ENCODE data around the gene VTCN1. TPM values are rescaled to one million over a fixed set of nuclear protein-coding genes. Genes with fewer than 3 reads are reported as not detected.
"Not testable (repeated sequence)": the region's sequence is repeated elsewhere in the genome, so short reads cannot be mapped to it uniquely, and the experiment has no call there.

VTCN1 gene
- total RNA-seq, 2 donors from 2014 or later, result not detected

- peak; percentile 95 for ATAC-seq
- Mint-ChIP-seq H3K27ac (peak within 1 kb of the TSS; percentile 21 to 27), H3K36me3 (no peaks in the 10 kb centered on the region), H3K4me3 (peak within 1 kb of the TSS; percentile 83), H3K27me3 (peaks cover 0 to 8% of the 10 kb centered on the region in 2 donors), H3K9me3 (no peaks in the 10 kb centered on the region), H3K4me1 (ENCODE audit: low read depth in 2 of 2) (peaks cover 6% of the 10 kb centered on the region in 2 donors)
- peak; percentile 94 for DNase-seq (ENCODE audit: low spot score)
These were observed 89.0 kb downstream of the VTCN1 start, which contains the start of gene TRIM45 for GRCh38 chr1:117121589-117122329. TSS of gene TRIM45 (minus strand) at chr1:117121749. CDS start at chr1:117121201, 548 bp downstream.

- Mint-ChIP-seq H3K9me3 (no peaks in the 10 kb centered on the region), H3K4me1 (ENCODE audit: low read depth in 2 of 2) (peaks cover 6% of the 10 kb centered on the region in 2 donors), H3K27ac (peak overlapping the region; percentile 9 to 27), H3K27me3 (peaks cover 0 to 6% of the 10 kb centered on the region in 2 donors), H3K4me3 (peak overlapping the region; percentile 83), H3K36me3 (no peaks in the 10 kb centered on the region)
- ATAC-seq, result no peak
- DNase-seq (ENCODE audit: low spot score), result no peak
These were observed 89.7 kb downstream of the VTCN1 start for GRCh38 chr1:117120774-117121588.

DNA sequence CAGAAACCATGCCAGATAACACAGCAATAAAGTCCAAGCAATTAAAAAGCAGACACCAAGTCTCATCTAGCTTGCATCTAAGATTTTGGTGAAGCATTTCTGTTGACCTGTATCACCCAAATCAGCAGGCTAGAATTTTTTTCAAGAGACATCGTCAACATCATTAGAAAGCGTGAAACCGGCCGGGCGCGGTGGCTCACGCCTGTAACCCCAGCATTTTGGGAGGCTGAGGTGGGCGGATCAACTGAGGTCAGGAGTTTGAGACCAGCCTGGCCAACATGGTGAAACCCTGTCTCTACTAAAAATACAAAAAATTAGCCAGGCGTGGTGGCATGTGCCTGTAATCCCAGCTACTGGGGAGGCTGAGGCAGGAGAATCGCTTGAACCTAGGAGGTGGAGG lies 91.6 kb downstream of the VTCN1 start:
- H3K27ac Mint-ChIP-seq; H3K36me3 Mint-ChIP-seq; DNase-seq (ENCODE audit: low spot score); ATAC-seq; H3K4me1 Mint-ChIP-seq (ENCODE audit: low read depth in 2 of 2); H3K4me3 Mint-ChIP-seq; H3K9me3 Mint-ChIP-seq; H3K27me3 Mint-ChIP-seq: not testable (repeated sequence)

GRCh38 chr1:117118137-117118536 lies 92.6 kb downstream of the VTCN1 start:
- no peaks in the 10 kb centered on the region for H3K9me3 Mint-ChIP-seq

GRCh38 chr1:117117697-117118096 lies 93.0 kb downstream of the VTCN1 start:
- Mint-ChIP-seq H3K27me3 (peaks cover 0 to 3% of the 10 kb centered on the region in 2 donors), H3K36me3 (no peaks in the 10 kb centered on the region), H3K27ac (no peak overlapping the region), H3K4me1 (ENCODE audit: low read depth in 2 of 2) (peaks cover 5 to 6% of the 10 kb centered on the region in 2 donors), H3K9me3 (no peaks in the 10 kb centered on the region), H3K4me3 (no peak overlapping the region)
- DNase-seq (ENCODE audit: low spot score) (no peak), ATAC-seq (no peak)

More at GRCh38 chr1:117118137-117118536, 92.6 kb downstream of the VTCN1 start:
- Mint-ChIP-seq H3K27ac (no peak overlapping the region), H3K27me3 (peaks cover 0 to 4% of the 10 kb centered on the region in 2 donors), H3K36me3 (no peaks in the 10 kb centered on the region), H3K4me1 (ENCODE audit: low read depth in 2 of 2) (peaks cover 6% of the 10 kb centered on the region in 2 donors), H3K4me3 (no peak overlapping the region)
- DNase-seq (ENCODE audit: low spot score) (no peak), ATAC-seq (no peak)

GRCh38 chr1:117116784-117117130 lies 94.0 kb downstream of the VTCN1 start:
- H3K36me3 Mint-ChIP-seq, result no peaks in the 10 kb centered on the region
- no peaks in the 10 kb centered on the region for H3K9me3 Mint-ChIP-seq
- H3K27ac Mint-ChIP-seq, result no peak overlapping the region
- ATAC-seq (no peak), DNase-seq (ENCODE audit: low spot score) (no peak)
- peaks cover 4 to 6% of the 10 kb centered on the region in 2 donors for H3K4me1 Mint-ChIP-seq (ENCODE audit: low read depth in 2 of 2)
- H3K4me3 Mint-ChIP-seq, result no peak overlapping the region
- peaks cover 0 to 2% of the 10 kb centered on the region in 2 donors for H3K27me3 Mint-ChIP-seq

DNA sequence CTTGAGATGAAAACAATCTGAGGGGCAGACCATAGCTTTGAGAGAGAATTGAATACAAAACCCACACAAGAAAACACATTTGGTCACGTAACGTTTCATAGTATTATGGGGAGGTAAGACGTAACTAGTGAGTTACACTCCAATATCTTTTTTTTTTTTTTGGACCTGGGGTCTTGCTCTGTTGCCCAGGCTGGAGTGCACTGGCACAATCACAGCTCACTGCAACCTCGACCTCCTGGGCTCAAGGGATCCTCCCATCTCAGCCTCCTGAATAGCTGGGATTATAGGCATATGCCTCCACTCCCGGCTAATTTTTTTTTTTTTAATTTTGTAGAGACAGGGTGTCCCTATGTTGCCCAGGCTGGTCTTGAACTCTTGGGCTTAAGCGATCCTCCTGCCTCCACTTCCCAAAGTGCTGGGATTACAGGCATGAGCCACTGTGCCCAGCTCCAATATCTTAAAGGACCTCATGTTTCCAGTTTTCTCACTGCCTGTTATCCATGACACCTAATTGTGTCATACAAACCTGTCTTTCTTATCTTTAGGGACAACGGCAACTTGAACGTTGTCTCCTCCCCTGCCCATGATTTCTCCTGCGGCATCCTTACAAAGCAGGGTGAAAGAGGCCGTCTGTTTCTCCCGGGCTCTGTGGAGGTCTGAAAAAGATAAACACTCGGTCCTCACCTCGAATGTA lies 94.5 kb downstream of the VTCN1 start:
- Mint-ChIP-seq H3K36me3 (no peaks in the 10 kb centered on the region), H3K27me3 (peaks cover 0 to 2% of the 10 kb centered on the region in 2 donors), H3K4me1 (ENCODE audit: low read depth in 2 of 2) (peaks cover 4 to 6% of the 10 kb centered on the region in 2 donors), H3K27ac (no peak overlapping the region), H3K9me3 (no peaks in the 10 kb centered on the region), H3K4me3 (no peak overlapping the region)
- ATAC-seq (no peak), DNase-seq (ENCODE audit: low spot score) (no peak)

- DNase-seq (ENCODE audit: low spot score), result no peak
- H3K9me3 Mint-ChIP-seq, result no peaks in the 10 kb centered on the region
- peaks cover 0 to 3% of the 10 kb centered on the region in 2 donors for H3K4me1 Mint-ChIP-seq (ENCODE audit: low read depth in 2 of 2)
- H3K27me3 Mint-ChIP-seq, result peaks cover 0 to 2% of the 10 kb centered on the region in 2 donors
- no peak for ATAC-seq
- H3K36me3 Mint-ChIP-seq, result no peaks in the 10 kb centered on the region
- H3K4me3 Mint-ChIP-seq, result no peak overlapping the region
- H3K27ac Mint-ChIP-seq, result no peak overlapping the region
These were observed 95.8 kb downstream of the VTCN1 start for GRCh38 chr1:117114877-117115276.

- H3K4me3 Mint-ChIP-seq, result no peak overlapping the region
- peaks cover 0 to 2% of the 10 kb centered on the region in 2 donors for H3K27me3 Mint-ChIP-seq
- no peak for DNase-seq (ENCODE audit: low spot score)
- no peaks in the 10 kb centered on the region for H3K36me3 Mint-ChIP-seq
- peaks cover 0 to 6% of the 10 kb centered on the region in 2 donors for H3K4me1 Mint-ChIP-seq (ENCODE audit: low read depth in 2 of 2)
- H3K27ac Mint-ChIP-seq, result no peak overlapping the region
- no peak for ATAC-seq
- no peaks in the 10 kb centered on the region for H3K9me3 Mint-ChIP-seq
These were observed 97.5 kb downstream of the VTCN1 start for GRCh38 chr1:117113199-117113598.

DNA sequence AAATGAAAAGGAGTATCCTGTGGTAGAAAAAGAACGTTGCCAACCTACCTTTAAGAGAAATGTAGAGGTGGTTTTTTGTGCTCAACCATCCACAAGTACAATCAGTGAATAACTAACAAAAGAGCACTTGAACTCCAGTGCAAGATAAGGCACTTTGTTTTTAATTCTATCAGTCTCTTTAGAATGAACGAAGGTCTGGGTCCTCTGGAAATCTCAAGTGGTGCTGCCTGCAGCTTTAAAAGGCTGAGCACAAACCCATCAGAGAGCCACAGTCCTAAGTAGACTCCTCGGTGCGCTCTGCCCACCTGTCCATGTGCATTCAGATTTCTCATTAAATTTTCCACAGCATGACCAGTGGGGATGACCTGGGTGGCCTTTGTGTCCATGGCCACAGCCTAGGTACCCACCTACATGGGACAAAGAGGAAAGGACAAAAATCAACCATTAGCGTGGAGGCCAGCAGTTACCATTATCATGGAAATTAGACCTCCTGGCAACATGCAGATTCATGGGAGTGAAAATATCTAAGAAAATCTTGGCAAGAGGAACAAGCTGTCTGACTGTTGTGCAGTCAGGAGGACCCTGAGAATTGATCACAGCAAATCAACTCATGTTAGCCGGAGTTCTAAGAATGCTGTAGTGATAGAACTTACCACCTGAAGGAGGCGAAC lies 98.5 kb downstream of the VTCN1 start:
- no peak for ATAC-seq
- no peak overlapping the region for H3K4me3 Mint-ChIP-seq

DNA sequence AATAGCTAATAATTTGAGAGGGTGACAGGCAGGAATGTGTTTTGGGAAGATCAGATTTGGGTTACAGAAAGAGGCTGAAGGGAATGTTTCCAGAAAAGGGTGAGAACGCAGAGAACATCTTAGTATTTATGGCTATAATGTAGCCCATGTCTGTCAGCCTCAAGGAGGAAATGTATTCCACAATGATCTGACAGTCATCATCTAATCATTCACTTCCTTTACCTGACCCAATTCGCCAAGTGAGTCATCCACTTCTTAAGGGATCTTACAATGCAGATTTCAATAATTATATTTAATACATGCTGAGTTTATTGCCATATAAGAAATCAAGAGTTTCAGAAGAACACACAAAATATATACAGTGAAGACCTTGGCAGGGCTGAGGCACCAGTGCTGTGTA lies 100.0 kb downstream of the VTCN1 start:
- H3K27me3 Mint-ChIP-seq, result no peaks in the 10 kb centered on the region
- H3K4me3 Mint-ChIP-seq, result no peak overlapping the region
- peak overlapping the region in 1 of 2 donors; percentile 75 for H3K27ac Mint-ChIP-seq
- H3K4me1 Mint-ChIP-seq (ENCODE audit: low read depth in 2 of 2), result peaks cover 0 to 6% of the 10 kb centered on the region in 2 donors
- no peaks in the 10 kb centered on the region for H3K36me3 Mint-ChIP-seq
- no peak for DNase-seq (ENCODE audit: low spot score)
- no peak for ATAC-seq
- no peaks in the 10 kb centered on the region for H3K9me3 Mint-ChIP-seq

More for the DNA sequence above, 98.5 kb downstream of the VTCN1 start:
- no peak for DNase-seq (ENCODE audit: low spot score)
- no peaks in the 10 kb centered on the region for H3K36me3 Mint-ChIP-seq
- H3K27ac Mint-ChIP-seq, result no peak overlapping the region
- no peaks in the 10 kb centered on the region for H3K9me3 Mint-ChIP-seq
- peaks cover 0 to 6% of the 10 kb centered on the region in 2 donors for H3K4me1 Mint-ChIP-seq (ENCODE audit: low read depth in 2 of 2)
- peaks cover 0 to 2% of the 10 kb centered on the region in 2 donors for H3K27me3 Mint-ChIP-seq

GRCh38 chr1:117107364-117107763 lies 103.4 kb downstream of the VTCN1 start:
- DNase-seq (ENCODE audit: low spot score), result no peak
- no peak overlapping the region for H3K27ac Mint-ChIP-seq
- H3K27me3 Mint-ChIP-seq, result no peaks in the 10 kb centered on the region
- no peaks in the 10 kb centered on the region for H3K9me3 Mint-ChIP-seq
- H3K4me1 Mint-ChIP-seq (ENCODE audit: low read depth in 2 of 2), result peaks cover 0 to 6% of the 10 kb centered on the region in 2 donors
- H3K36me3 Mint-ChIP-seq, result peaks cover 4% of the 10 kb centered on the region
- H3K4me3 Mint-ChIP-seq, result no peak overlapping the region
- no peak for ATAC-seq

DNA sequence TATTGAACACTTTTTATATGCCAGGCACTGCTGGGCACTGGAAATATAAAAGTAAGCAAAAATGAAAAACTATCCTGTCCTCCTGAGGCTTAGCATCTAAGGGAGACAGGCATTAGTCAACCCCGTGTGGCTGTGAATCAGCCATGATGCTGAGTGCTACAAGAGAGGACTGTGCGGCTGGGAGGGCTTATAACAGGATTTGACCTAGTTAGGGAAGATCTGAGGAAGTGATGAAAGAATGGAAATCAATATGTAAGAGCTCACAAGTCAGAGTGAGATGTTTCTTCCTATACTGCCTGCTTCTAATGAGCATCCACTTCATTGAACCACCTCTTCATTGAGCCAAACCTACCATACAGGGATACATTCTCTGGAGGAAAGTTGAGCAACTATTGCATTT lies 104.2 kb downstream of the VTCN1 start:
- Mint-ChIP-seq H3K27ac (no peak overlapping the region), H3K27me3 (no peaks in the 10 kb centered on the region), H3K9me3 (no peaks in the 10 kb centered on the region), H3K4me1 (ENCODE audit: low read depth in 2 of 2) (peaks cover 0 to 6% of the 10 kb centered on the region in 2 donors), H3K4me3 (no peak overlapping the region), H3K36me3 (peaks cover 9% of the 10 kb centered on the region)
- DNase-seq (ENCODE audit: low spot score) (no peak), ATAC-seq (peak; percentile 69 to 79)

Data from natural killer cell treated with Interleukin-12 subunit alpha and Interleukin-12 subunit beta and Interleukin-15 and Interleukin-18, amount 100 ng/mL, for 72 hours (primary cell).